HuH-7.5 (cell line): Measurements from ENCODE around the gene FAT2.
"Not testable (repeated sequence)": the region's sequence is repeated elsewhere in the genome, so short reads cannot be mapped to it uniquely, and the experiment has no call there.

Experiments used
- DNase-seq: peaks from one replicate; pipeline ENCODE4 v3.0.0; 2011; ENCODE audit warnings: low spot score

The FAT2 gene

DNA sequence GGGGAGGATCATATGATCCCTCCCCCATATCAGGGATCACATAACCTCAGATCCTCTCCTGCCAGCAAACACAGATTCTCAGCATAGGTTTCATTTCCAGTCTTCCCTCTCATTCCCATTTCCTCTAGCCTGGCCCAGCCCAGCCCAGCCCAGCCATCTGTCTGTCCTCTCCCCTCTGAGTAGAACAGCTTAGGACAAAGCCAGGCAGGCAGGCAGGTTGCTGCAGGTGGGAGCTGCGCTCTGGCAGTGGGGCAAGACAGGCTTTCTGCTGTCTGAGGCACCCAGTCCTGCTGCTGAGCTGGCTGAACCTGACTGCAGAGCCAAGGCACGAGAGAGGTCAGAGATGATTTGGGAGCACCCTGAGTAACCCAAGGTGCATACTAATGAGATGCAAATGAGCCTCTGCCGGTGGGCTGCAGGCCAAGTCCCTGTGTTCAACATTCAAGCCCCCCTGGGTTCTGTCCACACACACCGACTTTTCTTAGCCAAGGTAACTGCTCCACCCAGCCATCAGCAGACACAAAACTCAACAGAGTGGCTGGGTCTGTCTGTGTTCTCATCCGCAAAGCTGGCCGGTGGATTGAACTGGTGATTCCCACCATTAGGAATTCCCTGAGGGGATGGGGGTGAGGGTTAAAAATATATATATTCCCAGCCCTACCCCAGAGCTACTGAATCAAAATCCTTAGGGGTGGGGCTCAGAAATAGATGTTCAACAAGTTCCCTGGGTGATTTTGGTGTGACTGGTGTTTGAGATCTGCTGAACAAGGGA, 9.1 kb downstream of the FAT2 start:
- DNase-seq: no peak

DNA sequence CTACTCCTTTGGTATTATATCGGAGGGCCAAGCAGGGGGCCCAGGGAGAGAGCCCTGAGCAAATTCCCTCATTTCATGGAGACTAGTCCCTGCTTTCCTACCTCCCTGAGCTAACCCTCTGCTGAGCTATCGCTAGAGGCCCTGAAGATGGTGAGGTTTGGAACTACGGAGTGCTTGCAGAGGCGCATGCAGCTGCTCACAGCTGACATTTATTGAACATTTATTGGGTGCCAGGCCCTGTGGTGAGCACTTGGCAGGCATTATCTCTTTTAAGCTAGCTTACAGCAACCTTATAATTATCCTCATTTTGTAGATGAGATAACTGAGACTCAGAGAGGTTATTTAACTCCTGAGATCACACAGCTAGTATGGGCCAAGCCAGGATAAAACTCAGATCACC, 9.8 kb downstream of the FAT2 start:
- no peak for DNase-seq

DNA sequence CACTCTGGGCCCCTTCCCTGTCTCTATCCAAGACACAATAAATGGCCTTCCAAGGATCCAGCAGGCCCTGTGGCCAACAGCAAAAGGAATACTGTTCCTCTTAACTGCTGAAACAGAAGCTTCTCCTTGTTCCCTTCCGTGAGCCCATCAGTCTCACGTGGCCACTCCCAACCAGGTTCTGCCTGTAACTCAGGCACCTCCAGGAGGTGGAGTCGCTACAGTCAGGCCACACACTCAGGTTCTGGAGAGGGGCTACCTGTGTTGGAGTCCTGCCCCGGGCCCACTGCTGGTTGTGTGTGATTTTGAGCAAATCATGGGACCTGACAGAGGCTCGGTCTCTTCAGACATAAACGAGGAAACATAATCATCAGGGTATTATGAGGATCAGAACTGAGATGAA, 10.3 kb downstream of the FAT2 start:
- DNase-seq: no peak

DNA sequence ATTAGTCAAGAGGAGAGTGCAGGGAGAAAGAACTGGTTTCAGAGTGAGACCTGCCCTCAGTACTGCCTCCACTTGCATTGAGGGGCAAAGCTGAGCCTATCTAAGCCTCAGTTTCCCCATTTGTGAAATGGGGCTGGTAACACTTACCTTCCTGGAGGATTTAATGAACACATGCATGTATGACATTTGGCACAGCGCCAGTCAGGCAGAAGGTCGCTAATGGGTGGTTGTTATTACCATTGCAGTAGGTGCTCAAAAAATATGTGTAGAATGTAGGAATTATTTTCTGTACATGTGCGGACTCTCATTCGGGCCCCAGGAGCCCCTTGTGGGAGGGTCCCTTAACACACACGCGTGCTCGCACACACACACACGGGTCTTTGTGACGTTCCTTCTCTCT, 10.9 kb downstream of the FAT2 start:
- no peak for DNase-seq

DNA sequence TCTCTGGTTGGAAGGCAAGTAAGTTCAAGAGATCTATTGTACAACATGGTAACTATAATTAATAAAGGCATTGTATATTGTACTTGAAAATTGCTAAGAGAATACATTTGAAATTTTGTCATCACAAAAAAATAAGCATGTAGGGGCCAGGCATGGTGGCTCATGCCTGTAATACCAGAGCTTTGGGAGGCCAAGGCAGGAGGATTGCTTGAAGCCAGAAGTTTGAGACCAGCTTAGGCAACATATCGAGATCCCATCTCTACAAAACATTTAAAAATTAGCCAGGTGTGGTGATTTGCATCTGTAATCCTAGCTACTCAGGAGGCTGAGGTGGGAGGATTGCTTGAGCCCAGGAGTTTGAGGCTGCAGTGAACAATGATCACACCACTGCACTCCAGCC, 12.0 kb downstream of the FAT2 start:
- DNase-seq: not testable (repeated sequence)

DNA sequence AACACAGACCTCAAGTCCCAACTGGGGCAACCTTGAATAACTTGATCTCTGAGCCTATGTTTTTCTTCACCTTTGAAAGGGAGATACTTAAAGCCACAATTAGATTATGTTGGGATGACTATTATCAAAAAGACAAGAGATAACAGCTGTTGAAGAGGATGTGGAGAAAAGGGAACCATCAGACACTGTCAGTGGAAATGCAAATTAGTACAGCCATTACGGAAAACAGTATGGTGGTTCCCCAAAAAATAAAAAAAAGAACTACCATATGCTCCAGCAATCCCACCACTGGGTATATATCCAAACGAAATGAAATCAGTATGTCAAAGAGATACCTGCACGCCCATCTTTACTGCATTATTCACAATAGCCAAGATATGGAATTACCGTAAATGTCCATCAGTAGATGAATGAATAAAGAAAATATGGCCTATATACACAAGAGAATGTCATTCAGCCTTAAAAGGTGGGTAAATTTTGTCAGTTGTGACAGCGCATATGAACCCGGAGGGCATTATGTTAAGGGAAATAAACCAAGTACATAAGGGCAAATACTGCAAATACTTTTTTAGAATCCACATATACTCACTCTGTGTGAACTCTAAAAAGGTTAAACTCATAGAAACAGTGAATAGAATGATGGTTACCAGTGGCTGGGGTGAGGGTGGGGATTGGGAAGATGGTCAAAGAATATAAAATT, 12.7 kb downstream of the FAT2 start:
- no peak for DNase-seq

DNA sequence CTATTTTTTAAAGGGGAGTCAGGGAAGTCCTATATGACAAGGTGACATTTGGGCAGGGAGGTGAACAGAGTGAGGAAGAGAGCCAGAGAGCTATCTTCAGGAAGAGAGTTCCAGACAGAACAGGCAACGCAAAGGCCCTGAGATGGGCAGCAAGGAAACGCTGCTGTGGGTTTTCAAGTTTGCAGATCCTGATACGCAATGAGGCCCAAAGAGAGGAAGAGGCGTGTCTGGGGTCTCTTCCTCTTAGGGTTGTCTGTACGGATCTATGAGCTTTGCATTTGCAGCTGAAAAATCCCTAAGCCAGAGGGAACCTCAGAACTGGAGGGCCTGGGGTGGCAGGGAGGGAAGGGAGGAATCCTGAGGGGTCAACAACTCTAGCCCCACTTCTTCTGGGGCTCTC, 13.6 kb downstream of the FAT2 start:
- no peak for DNase-seq

DNA sequence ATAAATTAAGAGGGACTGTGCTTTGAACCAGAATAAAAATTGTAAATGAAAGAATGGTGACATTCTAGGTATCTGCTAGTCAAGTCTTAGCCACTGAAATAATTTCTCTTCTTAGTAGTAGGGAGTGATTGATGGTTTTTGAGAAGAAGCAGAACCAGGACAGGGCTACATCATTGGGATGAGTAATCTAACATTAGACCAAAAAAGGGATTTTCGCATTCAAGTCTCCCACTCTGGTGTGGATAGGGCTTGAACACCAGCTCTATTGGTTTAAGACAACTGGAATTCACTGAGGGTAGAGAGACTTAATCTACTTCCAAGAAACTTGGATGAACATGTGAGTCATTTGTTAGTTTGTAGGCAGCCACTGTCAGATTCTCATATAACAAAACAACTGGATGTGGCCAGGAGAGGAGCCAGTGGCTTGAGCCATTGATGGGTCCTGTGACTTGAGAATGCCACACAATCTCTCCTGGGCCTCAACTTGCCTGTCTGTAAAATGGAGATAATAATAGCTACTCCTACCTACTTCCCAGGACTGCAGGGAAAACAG, 16.6 kb downstream of the FAT2 start:
- DNase-seq: no peak

DNA sequence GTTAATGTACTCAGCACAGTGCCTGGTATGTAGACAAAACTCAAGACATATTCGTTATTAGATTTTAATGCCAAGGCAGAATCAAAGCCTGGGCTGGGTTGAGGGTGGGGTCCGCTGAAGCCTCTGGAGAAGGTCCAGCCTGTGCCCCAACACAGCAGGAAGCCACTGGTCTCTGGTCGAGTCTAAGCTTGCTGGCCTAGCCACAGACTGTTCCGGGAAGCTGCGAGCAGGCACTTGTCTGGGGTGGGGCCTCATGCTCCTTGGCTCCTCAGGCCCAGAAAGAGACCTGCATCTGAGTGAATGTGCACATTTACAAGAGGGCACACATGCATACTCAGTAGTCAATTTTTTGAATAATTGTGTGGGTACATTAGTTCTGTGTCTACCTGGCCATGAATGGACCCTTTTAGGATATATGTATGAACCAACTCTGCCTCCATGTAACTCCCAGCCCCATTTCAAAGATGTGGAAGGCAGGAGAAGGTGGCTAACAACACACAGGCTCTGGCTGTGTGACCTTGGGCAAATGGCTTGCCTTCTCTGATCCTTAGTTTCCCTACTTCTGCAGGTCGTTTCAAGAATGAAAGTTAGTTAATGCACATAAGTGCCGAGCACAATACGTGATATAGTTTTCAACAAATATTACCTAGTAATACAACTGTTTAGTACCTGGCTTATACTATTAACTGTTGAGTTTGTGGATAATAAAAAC, 18.3 kb downstream of the FAT2 start:
- no peak for DNase-seq

DNA sequence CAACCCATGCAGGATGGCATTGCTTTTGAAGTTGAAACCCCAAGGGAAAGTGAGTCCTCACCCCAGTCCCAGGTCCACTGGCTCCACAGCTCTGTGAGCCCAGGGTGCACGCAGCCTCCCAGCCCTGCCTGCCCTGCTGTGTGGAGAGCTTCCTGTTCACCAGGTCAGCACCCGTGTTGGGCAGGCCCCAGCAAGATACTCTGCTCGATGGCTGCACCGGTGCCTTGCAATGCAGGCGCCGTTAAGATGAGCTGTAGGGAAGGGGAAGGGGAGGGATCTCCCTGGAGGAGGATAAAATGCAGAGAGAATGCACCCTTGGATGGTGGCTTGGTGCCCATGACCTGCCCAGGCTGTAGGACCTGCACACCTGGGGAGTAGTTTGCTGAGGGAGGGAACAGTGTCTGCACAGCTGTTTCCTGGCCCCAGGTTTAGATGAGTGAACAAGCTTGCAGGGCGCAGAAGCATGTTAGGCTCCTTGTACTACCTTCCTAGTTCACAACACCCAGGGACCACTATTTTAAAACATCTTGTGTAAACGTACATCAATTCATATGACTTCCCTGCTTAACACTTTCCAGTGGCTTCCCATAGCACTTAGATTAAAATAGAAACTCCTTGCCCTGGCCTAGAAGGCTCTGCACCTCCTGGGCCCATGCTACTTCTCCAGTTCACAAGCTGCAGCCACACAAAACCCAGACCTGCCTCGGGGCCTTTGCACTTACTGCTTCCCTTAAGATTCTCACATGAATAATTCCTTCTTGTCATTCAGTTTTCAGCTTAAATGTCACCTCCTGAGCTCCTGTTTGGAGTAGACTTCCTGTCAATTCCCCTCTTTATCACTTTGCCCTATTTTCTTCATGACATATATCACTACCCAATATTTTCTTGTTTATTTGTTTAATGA, 19.6 kb downstream of the FAT2 start:
- DNase-seq: no peak

DNA sequence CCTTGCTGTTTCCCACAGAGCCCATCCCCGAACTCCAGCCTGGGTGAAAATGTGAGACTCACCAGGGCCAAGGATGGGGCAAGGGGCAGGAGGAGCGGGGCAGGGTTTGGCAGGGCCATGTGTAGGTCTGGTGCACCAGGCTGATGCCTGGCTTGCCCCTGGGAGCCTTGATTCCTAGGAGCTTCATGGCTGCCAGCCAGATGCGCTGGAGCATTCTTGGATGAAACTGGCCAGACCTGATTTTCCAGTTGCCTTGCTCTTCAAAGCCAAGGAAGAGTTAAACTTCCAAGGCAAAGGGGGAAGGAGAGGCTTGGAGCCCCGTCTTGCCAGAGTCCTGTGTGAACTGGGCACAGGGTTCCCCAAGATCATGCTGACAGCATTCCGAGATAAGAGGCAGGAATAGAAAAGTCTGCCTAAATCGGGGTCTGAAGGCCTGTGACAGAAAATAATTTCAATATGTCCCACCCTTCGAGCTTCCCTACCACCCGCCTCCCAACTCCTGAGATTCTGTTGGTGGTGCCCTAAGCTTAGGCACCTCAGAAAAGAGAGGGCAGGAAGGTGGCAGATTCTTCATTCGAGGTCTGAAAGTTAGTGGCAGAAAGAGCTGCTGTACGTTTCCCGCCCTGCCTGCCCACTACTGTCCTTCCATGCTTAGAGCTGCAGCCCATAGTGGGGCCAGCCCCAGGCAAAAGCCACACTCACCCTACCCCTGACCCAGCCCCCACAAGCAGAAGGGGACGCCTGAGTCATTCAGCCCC, 20.4 kb downstream of the FAT2 start:
- no peak for DNase-seq

DNA sequence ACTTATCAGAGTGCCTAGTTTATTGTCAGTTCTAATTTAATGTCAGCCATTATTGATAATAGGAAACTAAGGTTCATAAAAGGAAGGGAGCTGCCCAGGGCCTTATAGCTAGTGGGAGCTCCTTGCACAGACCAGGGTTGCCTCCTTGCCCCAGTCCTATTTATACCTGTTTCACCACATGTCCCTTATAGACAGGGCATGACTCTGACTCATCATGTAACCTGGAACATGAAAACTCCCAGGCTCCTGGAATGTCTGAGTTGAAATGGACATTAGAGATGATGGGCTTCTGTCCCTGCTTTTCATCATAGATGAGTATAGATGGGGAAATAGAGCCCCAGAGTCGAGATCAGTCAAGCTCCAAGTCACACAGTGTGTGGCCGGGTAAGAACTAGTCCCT, 21.1 kb downstream of the FAT2 start:
- no peak for DNase-seq

DNA sequence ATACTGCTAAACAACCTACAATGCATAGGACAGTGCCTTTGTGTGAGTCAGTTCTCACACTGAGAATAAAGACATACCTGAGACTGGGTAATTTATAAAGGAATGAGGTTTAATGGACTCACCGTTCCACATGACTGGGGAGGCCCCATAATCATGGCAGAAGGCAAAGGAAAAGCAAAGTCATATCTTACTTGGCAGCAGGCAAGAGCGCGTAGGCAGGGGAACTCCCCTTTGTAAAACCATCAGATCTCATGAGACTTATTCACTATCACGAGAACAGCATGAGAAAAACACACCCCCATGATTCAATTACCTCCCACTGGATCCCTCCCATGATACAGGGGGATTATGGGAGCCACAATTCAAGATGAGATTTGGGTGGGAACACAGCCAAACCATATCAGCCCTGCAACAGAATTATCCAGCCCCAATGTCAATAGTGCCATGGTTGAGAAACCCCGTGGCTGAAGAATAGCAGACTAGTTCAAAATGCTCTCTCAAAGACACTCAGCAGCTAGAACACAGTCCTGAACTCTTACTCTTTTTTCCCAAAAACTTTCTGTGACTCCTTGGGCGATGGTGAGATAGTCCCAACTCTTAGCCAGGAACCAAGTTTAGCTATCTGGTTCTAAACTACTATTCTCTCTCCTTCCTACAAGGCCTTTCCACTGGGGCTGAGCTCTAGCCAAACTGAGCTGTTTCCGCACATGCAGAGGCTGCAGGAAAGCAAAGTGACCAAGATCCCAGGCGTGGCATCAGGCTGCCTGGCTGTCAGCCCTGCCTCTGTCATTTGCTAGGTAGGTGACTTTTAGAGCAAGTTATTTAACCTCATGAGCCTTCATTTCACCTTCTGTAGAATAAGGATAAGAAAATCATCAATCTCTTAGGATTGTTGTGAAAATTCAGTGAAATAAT, 21.7 kb downstream of the FAT2 start:
- no peak for DNase-seq

DNA sequence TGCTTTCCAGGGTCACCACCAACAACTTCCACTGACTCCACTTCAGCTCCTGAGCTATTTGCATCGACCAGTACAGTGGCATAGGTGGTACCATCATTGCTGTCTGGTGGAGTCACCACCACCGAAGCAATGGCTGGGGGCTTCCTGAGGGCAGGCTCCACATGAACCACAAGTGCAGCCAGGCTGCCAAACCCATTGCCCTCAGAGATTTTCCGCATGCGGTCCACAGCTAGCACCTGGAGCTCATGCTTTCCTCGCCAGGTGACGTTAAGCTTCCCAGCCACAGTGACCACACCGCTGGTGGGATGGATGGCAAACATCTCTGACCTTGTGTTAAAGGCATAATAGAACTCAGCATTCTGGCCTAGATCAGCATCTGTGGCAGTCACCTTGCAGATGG, 23.1 kb downstream of the FAT2 start:
- no peak for DNase-seq

DNA sequence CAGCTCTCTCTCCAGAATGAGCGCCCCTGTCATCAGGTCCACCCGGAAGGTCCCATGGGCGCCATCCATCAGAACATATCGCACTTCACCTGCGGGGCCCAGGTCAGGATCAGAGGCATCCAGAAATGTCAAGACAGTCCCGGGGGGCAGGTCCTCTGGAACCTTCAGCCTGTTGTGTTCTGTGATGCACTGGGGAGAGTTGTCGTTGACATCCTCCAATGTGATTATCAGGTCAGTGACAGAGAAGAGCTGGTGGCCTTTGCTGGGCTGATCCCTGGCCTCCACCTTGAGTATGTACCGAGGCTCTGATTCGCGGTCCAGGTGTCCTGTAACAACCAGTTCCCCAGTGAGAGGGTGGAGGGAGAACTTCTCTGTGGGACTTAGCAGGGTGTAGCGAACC, 25.2 kb downstream of the FAT2 start:
- no peak for DNase-seq

DNA sequence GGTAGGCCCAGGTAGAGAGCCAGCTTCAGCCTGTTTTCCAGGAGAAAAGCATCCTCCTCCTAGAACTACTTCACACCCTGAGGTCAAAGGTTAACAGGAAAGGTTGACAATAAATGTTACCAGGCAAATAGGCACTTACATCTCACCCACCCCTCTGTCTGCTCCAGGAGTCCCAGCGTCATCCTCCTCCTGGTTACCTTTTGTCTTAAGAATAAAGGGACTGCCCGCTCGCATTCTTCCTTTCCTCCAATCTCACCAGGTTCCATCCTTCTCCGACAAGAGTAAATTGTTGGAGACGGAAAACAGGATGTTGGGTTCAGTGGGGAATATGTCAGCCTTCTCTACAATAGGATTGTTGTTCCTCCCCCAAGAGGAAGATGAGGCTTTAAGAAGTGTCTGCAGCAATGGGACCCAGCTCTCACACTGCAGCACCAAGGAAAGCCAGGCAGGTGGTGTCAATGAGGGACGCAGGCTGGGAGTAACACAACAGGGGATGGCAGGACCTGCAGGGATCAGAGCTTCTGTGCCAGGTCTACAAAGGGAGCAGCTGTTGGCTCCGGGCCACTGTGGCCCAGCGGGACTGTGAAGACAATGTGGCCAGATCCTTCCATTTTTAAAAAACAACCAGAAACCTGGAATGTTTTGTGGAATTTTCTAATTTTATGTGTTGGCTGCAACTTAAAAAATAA, 29.0 kb downstream of the FAT2 start:
- DNase-seq: no peak

DNA sequence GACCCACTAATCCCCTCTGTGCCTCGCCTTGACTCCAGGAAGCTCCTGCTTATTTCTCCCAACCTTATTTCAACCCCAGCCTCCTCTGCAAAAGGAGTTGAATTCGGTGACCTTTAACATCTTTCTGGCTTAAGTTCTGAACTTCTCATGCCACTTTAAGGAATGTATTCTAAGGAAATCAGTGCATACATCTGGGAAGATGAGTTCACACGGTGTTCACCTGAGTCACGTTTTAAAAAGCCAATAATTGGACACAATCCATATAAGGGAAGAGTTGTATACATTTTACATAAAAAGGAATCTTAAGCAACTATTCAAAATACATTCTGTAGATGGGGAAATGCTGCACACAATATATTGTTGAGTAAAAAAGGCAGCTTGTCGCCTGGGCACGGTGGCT, 33.2 kb downstream of the FAT2 start:
- no peak for DNase-seq

DNA sequence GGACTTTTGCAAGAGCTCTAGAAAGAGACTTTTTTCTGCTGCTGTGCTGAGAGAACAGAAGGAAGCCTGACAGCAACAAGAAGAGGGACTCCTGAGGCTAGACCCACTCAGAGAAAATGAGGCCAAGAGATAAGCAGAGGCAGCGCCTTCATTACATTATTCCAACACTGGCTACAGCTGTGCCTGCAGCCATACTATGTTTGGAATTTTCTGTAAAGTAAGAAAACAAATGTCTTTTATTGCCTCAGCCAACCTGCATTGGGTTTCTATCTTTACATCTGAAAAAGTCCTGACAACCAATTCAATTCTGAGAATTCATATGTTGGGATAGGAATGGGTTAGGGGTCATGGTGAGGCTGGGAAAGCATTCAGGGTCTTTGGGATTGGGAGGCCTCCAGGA, 33.7 kb downstream of the FAT2 start:
- no peak for DNase-seq

DNA sequence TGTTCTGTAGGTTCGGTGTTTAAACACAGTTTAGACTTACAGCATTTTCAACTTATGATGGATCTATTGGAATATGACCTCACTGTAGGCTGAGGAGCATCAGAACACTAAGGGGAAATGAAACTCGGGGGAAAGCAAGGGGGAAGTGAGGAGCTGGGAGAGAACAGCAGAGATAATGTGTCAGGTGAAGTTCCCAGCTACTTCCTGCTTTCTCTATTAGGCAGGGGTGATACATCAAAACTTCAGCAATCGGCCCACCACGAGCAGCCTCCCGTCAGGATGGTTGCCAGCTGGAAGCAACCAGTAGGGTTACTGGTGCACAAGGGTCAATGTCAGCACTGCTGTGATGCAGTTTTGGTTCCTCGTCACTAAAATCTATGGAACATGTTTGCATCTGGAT, 34.3 kb downstream of the FAT2 start:
- DNase-seq: no peak
